Measurements from ENCODE around the gene NDUFS5. TPM values are rescaled to one million over a fixed set of nuclear protein-coding genes. Genes with fewer than 3 reads are reported as not detected.

NDUFS5 gene
- total RNA-seq, 2 experiments from 2014 or later = 107 to 113 TPM

DNA sequence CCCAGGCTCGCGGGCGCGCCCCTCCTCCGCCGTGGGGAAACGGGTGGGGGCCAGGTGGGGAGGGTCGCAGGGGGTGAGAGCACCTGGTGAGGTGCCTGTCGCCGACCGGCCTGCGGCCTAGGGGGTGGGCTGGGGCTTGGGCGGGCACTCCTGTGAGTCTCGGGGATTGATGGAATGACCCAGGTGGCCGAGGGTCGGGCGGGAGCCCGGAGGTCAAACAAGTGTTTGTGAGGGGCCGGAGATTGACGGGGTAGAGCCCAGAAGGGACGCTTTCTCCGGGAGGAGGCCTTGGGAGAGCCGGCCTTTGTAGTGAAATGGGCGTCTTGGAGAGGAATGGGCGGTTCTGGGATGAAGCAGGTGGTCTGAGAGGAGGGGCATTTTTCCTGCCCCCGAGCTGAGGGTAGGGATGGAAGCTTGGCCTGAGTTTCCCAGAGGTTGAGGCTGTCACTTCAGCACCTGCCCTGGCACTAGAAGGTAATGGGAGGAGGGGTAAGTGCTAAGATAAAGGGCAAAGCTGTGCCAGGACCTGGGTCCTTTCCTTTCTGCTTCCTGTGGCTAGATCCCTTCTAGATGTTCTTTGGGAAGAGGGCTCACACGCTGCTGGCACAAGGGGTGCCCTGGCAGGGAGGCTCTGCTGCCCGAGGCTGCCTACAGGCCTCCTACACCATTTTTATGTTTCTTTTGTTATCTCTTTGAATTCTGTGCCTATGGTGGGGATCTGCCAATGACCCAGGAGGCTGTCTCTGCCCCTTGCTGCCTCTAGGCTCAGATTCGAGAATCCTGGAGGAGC, 56.1 kb downstream of the NDUFS5 start:
- H3K36me3 Mint-ChIP-seq = no peaks in the 10 kb centered on the region
- peaks cover 47% of the 10 kb centered on the region for H3K27me3 Mint-ChIP-seq
- no peak overlapping the region for H3K27ac Mint-ChIP-seq
- peak overlapping the region; percentile 58 for H3K4me3 Mint-ChIP-seq
- no peaks in the 10 kb centered on the region for H3K9me3 Mint-ChIP-seq
- POLR2A ChIA-PET = no interaction called here
- ATAC-seq (ENCODE audit: low read depth) (no peak), DNase-seq (no peak)
- H3K4me1 Mint-ChIP-seq = peaks cover 3% of the 10 kb centered on the region

DNA sequence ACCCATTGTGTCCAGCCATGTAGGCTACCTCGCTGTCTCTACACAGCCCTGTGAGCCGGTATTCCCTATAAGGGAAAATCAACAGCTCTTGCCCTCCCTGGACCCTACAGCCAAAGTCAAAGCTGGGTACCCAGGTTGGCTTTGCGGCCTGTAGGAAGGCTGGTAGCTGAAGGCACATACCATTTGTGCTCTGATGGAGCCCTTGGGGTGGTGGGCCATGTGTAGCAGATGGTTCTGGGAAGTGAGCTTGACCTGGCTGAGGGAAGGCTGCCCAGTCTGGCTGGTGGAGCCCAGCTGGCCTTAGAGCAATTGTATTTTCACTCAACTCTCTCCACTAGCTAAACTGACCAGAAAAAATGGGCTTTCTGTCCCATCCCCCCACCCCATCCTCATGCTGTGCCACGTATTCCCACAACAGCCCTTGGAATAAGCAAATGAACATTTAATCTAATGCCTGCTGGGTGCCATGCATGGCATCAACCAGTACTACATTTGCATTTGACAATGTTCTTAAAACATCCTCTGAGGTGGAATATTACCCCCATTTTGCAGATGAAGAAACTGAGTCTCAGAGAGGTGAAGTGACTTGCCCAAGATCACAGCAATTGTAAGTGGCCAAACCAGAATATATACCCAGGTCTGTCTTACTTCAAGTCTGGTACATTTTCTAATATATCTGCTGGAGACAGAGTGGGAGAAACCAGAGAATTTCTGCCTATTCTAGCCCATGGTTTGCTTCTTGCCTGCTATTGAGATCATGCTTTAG, 56.8 kb downstream of the NDUFS5 start:
- POLR2A ChIA-PET = no interaction called here
- H3K9me3 Mint-ChIP-seq = no peaks in the 10 kb centered on the region

DNA sequence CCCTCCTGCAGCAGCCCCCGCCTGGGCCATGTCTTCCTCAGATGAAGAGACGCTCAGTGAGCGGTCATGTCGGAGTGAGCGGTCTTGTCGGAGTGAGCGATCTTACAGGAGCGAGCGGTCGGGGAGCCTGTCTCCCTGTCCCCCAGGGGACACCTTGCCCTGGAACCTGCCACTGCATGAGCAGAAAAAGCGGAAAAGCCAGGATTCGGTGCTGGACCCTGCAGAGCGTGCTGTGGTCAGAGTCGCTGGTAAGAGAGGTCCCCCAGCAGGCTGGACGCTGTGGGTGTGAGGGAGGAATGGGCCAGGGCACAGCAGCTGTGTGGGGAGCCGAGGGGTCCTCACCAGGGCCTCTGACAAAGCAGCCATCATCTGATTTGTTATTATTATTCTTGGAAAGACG, 58.0 kb downstream of the NDUFS5 start:
- no peaks in the 10 kb centered on the region for H3K9me3 Mint-ChIP-seq
- ATAC-seq (ENCODE audit: low read depth) = no peak
- H3K4me3 Mint-ChIP-seq = no peak overlapping the region
- peaks cover 5% of the 10 kb centered on the region for H3K4me1 Mint-ChIP-seq
- no peak overlapping the region for H3K27ac Mint-ChIP-seq
- peaks cover 45% of the 10 kb centered on the region for H3K27me3 Mint-ChIP-seq
- DNase-seq = no peak
- H3K36me3 Mint-ChIP-seq = no peaks in the 10 kb centered on the region
- POLR2A ChIA-PET = no interaction called here

More for the DNA sequence above, 56.8 kb downstream of the NDUFS5 start:
- Mint-ChIP-seq H3K27ac (no peak overlapping the region), H3K4me1 (peaks cover 5% of the 10 kb centered on the region), H3K4me3 (no peak overlapping the region), H3K36me3 (no peaks in the 10 kb centered on the region), H3K27me3 (peaks cover 47% of the 10 kb centered on the region)
- DNase-seq (no peak), ATAC-seq (ENCODE audit: low read depth) (no peak)

Other genes starting within 250 kb of the NDUFS5 start
- gene RRAGC, start 166.6 kb upstream of the NDUFS5 start, total RNA-seq = 10 to 100 TPM; 15.8 to 16.3 TPM
- 10 to 100 TPM; 30.4 to 34.3 TPM for gene MYCBP, start 153.0 kb upstream of the NDUFS5 start, total RNA-seq
- gene GJA9, start 144.8 kb upstream of the NDUFS5 start, total RNA-seq = not detected
- gene RHBDL2, start 84.5 kb upstream of the NDUFS5 start, total RNA-seq = not detected
- gene AKIRIN1, start 35.1 kb upstream of the NDUFS5 start, total RNA-seq = 10 to 100 TPM; 55.5 to 60.2 TPM
- 100 to 1,000 TPM; 328 to 344 TPM for gene MACF1, start 178.3 kb downstream of the NDUFS5 start, total RNA-seq